Left ventricle myocardium superior (tissue), 1 donor: Measurements from ENCODE around the gene PPP3R1. TPM values are rescaled to one million over a fixed set of nuclear protein-coding genes. Genes with fewer than 3 reads are reported as not detected.
"Not testable (repeated sequence)": the region's sequence is repeated elsewhere in the genome, so short reads cannot be mapped to it uniquely, and the experiment has no call there.

Source experiments
- ATAC-seq: fragments of 200-7000 bp; cut with Tn5 transposase; one replicate; pipeline ENCODE4 v1.9.1; 2020; ENCODE audit warnings: mild to moderate bottlenecking, moderate library complexity
- DNase-seq: peaks from one replicate; pipeline ENCODE4 v3.0.0-alpha.2; 2020
- intact Hi-C: fragments of 100-400 bp; cut with micrococcal nuclease; formaldehyde crosslinking; loops from one replicate; pipeline ENCODE4 v1.11.0; 2022
- total RNA-seq: library from RNA; stranded (reverse); fragmentation: NEBNext Ultra II Directional; extraction: Animal tissue kit (Norgen Biotek cat#: 25700); gene quantifications from one replicate; pipeline ENCODE4 v1.2.1, GENCODE V29; 2021
- donor health status: DM: no; HTN: yes; CAD: no; lungs with severe emphysema.

Gene PPP3R1
- total RNA-seq, 1 donor from 2014 or later: 38.5 TPM

- DNase-seq (no peak), ATAC-seq (no peak)
- intact Hi-C loops: no loop called here
Measured at GRCh38 chr2:68203587-68203986, 48.7 kb downstream of the PPP3R1 start.

GRCh38 chr2:68200157-68200787 lies 52.1 kb downstream of the PPP3R1 start:
- ATAC-seq (no peak), DNase-seq (no peak)
- intact Hi-C loops: no loop called here

GRCh38 chr2:68196120-68196716 lies 56.1 kb downstream of the PPP3R1 start:
- ATAC-seq: no peak
- intact Hi-C loops: loop anchor here (10.0 kb wide), 2 partner anchors 49 to 249 kb away; no protein-coding TSS in a partner anchor
- DNase-seq: no peak

- no peak for ATAC-seq
- no peak for DNase-seq
- intact Hi-C loops: loop anchor here (10.0 kb wide), 2 partner anchors 50 to 250 kb away; no protein-coding TSS in a partner anchor
Measured at GRCh38 chr2:68195096-68195495, 57.2 kb downstream of the PPP3R1 start.

- ATAC-seq (no peak), DNase-seq (no peak)
- intact Hi-C loops: loop anchor here (10.0 kb wide), 2 partner anchors 51 to 251 kb away; no protein-coding TSS in a partner anchor
Measured at GRCh38 chr2:68193787-68194372, 58.5 kb downstream of the PPP3R1 start.

- intact Hi-C loops: loop anchor here (10.0 kb wide), 2 partner anchors 52 to 252 kb away; no protein-coding TSS in a partner anchor
- ATAC-seq (no peak), DNase-seq (no peak)
Measured at GRCh38 chr2:68193144-68193543, 59.2 kb downstream of the PPP3R1 start.

- ATAC-seq: no peak
- DNase-seq: no peak
- intact Hi-C loops: loop anchor here (10.0 kb wide), 2 partner anchors 54 to 254 kb away; no protein-coding TSS in a partner anchor
Measured at GRCh38 chr2:68190991-68191731, 61.2 kb downstream of the PPP3R1 start.

GRCh38 chr2:68189991-68190784 lies 62.1 kb downstream of the PPP3R1 start:
- ATAC-seq (no peak), DNase-seq (no peak)
- intact Hi-C loops: loop anchor here (10.0 kb wide), 2 partner anchors 55 to 255 kb away; no protein-coding TSS in a partner anchor

GRCh38 chr2:68188831-68189230 lies 63.5 kb downstream of the PPP3R1 start:
- ATAC-seq (no peak), DNase-seq (no peak)
- intact Hi-C loops: no loop called here

- intact Hi-C loops: no loop called here
- ATAC-seq (no peak), DNase-seq (no peak)
Measured at GRCh38 chr2:68187329-68187728, 65.0 kb downstream of the PPP3R1 start.

GRCh38 chr2:68185541-68186164 lies 66.7 kb downstream of the PPP3R1 start:
- DNase-seq (peak; percentile 42), ATAC-seq (no peak)
- intact Hi-C loops: no loop called here

- ATAC-seq (no peak), DNase-seq (no peak)
- intact Hi-C loops: no loop called here
Measured at GRCh38 chr2:68182902-68183301, 69.4 kb downstream of the PPP3R1 start.

GRCh38 chr2:68178954-68179627 lies 73.2 kb downstream of the PPP3R1 start:
- ATAC-seq (no peak), DNase-seq (no peak)
- intact Hi-C loops: no loop called here

GRCh38 chr2:68178432-68178831 lies 73.9 kb downstream of the PPP3R1 start:
- ATAC-seq (no peak), DNase-seq (no peak)
- intact Hi-C loops: no loop called here

GRCh38 chr2:68177541-68177940 lies 74.8 kb downstream of the PPP3R1 start:
- no peak for ATAC-seq
- intact Hi-C loops: no loop called here
- DNase-seq: no peak

GRCh38 chr2:68176657-68177056 lies 75.7 kb downstream of the PPP3R1 start:
- ATAC-seq (no peak), DNase-seq (no peak)
- intact Hi-C loops: no loop called here

- ATAC-seq, intact Hi-C loops, DNase-seq: not testable (repeated sequence)
Measured at GRCh38 chr2:68175210-68175609, 77.1 kb downstream of the PPP3R1 start.
